Mammary epithelial cell (primary cell): ENCODE measurements around the gene SRXN1.

Experiments
- EZH2 ChIP-seq: IDR thresholded peaks from 2 replicates; pipeline ENCODE4 v1.6.1; 2012; ENCODE audit warnings: low read length, inconsistent platforms, borderline replicate concordance
- TF ChIP-seq, protein P1 (sequence below), 2 donors: IDR thresholded peaks in 1 of 2; conservative IDR thresholded peaks in 1 of 2; 2 replicates each; pipeline ENCODE4 v1.5.1; 2011 to 2012; ENCODE audit warnings: inconsistent platforms in 2 of 2, low read length in 2 of 2, mild to moderate bottlenecking in 2 of 2, control low read depth in 1 of 2, low read depth in 1 of 2; ENCODE audit not compliant: insufficient read depth in 1 of 2; ENCODE audit errors: extremely low read depth in 1 of 2

DNA sequence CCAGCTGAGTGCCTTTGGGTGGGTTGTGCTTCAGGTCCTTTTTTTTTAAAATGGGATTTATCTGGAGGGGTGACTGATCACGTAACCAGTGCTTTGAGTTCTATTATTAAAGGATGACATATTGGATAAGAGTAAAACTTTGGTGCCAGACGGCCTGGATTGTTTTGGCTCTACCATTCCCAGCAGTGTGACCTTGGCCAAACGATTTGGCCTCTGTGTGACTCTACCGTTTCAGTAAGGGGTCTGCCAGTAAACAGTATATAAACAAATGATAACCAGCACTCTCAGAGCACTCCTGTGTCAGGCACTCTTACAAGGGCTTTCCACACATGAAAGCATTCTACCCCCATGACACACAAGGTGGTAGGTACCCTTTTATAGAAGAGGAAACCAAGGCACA lies 13.9 kb upstream of the SRXN1 start:
- TF ChIP-seq, protein P1, sequence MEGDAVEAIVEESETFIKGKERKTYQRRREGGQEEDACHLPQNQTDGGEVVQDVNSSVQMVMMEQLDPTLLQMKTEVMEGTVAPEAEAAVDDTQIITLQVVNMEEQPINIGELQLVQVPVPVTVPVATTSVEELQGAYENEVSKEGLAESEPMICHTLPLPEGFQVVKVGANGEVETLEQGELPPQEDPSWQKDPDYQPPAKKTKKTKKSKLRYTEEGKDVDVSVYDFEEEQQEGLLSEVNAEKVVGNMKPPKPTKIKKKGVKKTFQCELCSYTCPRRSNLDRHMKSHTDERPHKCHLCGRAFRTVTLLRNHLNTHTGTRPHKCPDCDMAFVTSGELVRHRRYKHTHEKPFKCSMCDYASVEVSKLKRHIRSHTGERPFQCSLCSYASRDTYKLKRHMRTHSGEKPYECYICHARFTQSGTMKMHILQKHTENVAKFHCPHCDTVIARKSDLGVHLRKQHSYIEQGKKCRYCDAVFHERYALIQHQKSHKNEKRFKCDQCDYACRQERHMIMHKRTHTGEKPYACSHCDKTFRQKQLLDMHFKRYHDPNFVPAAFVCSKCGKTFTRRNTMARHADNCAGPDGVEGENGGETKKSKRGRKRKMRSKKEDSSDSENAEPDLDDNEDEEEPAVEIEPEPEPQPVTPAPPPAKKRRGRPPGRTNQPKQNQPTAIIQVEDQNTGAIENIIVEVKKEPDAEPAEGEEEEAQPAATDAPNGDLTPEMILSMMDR (conservative IDR thresholded peaks at IDR 0.05 in 1 of 2, IDR thresholded peaks at IDR 0.05 in 1 of 2; ENCODE audit: extremely low read depth in 1 of 2, insufficient read depth in 1 of 2, low read depth in 1 of 2, low read length in 2 of 2) = no peak
- TF ChIP-seq EZH2 = no peak
